Activated CD8-positive, alpha-beta memory T cell treated with anti-CD3 and anti-CD28 coated beads for 1 hour (primary cell): ENCODE results near the gene ZFHX3.

Source experiments
- DNase-seq, 2 donors: peaks; one replicate each; pipeline ENCODE4 v3.0.0-alpha.2; 2020; ENCODE audit warnings: low read depth in 1 of 2; ENCODE audit errors: extremely low read depth in 1 of 2

ZFHX3 gene

DNA sequence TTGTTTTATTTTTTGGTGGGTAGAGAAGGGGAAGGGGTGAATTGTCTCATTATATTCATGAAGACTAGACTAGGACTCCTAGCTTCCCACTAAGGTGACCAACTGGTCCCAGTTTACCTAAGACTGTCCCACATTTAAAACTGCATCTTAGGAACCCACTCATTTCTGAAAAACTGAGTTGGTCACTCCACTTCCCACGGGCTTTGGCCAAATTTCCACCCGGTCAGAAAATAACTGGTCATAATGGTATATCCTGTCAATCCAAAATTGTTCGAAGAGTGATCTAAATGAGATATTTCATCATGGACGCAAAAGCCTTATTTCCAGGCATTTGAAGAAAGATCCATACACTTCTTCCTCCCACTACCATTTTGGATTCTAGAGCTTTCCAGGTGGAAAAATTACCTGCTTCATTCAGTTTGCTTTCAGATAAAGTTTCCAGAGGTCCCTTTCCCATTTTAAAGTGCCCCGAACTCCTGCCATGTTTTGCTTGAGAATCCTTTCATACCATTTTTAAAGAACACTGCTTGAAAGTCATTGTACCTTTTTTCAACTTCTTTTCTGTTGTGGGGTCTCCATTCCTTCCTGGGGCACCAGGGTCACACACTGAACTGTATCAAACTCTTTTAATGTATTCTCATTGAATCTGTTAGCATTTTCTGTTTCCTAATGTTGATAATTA lies 21.8 kb upstream of the ZFHX3 start:
- no peak for DNase-seq

DNA sequence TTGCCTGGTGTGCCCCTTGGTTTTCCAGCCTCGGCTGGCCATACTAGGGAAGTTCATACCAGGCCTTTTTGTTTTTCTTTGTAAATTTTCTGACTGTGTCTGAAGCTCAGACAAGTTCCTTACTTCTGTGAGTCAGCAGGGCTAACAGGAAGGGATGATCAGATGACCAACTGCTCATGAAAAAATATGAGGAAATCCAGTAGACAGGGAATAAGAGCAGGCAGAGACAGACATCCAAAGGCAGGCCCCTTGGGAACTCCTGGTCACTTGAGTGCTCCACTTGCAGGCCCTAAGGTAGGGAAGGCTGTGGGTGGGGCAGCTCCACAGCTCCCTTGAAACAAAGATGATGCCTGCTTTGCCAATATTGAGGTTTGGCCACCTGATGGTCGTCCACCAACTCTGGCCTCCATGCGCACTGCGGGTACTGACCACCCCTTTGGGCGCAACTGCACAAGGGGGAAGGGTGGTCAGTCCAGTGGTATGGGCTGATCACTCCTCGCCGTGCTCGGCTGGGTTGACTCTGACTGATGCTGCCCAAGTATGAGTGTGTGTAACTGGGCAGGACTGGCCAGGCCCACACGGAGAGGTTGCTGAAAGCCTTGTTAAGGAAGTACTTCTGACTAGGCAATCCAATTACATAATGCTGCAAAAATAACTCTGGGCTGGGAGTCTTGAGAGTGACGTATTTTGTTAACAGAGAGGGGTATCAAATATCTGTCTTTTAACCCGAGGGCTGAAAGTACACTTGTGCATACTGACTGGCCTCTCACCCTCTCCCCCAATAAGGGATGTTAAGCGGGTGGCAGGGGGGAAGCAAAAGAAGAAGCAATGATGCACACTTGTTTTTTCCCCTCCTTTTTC lies 20.8 kb upstream of the ZFHX3 start:
- no peak for DNase-seq

DNA sequence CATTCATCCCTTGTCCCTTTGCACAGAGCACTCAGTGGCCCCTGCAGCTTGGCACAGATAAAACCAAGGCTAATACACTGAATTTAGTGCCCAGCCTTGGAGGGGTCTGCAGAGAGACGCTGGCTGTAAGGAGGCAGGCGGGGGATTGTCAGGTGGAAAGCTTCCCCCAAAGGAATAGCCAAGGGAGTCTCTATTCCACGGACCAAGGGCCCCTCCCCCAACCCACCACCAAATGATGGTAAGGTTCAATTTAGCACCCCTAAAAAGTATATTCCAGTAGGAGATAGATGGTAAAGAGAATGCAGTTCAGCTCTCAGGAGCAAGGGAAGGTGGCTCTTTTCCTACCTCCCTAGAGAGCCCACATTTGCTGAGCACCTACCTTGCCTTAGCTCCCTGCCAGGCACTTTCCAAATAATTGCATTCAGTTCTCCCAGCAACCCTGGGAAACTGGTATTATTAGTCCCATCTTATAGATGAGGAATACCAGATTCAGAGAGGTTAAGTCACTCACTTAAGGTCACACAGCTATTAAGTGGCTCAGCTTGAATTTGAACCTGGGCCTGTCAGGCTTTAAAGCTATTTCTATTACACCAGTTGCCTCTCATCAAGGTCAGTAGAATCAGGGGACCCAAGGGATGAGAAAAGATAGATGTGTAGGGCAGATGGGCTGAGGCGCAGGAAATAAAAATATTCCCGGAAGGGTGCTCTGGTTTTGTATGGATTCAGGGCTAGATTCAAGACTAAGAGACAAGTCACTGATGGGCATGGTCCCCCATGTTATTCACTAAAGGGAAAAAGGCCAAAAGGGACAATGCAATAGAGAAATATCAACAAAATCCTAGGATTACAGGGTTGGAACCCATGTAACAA lies 20.0 kb upstream of the ZFHX3 start:
- no peak for DNase-seq

DNA sequence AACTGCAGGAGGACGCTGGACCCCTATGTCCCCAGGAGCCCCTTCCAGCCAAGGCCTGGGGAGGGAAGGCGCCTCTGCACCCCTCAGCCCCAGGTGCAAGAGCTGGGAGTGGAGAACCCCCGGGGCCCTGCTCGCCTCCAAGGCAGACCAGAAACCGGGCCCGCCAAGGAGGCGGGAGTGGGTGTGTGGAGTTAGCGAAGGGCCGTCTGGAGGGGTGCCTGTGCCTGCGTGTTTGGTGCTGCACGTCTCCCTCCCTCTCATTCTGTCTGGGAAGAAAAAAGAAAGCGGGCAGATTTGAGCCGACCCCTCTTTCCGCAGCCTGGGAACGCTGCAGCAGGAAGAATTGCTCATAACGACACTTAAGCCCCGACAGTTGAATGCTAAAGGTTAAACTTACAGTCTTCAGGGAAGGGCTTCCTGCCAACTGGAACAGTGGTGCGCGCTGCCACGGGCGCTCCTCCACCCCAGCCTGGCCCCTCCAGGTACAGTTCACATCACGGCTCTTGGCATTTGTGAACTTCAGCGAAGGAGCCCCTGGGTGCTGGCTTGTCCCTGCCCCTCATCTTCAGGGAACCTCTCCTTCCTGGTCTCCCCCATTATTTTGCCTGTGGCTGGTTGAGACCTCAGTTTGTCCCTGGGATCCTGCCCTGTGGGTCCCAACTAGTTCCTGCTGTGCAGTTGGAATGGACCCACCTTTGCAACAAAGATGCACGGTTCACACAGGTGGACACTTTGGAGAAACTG lies 19.2 kb upstream of the ZFHX3 start:
- no peak for DNase-seq

DNA sequence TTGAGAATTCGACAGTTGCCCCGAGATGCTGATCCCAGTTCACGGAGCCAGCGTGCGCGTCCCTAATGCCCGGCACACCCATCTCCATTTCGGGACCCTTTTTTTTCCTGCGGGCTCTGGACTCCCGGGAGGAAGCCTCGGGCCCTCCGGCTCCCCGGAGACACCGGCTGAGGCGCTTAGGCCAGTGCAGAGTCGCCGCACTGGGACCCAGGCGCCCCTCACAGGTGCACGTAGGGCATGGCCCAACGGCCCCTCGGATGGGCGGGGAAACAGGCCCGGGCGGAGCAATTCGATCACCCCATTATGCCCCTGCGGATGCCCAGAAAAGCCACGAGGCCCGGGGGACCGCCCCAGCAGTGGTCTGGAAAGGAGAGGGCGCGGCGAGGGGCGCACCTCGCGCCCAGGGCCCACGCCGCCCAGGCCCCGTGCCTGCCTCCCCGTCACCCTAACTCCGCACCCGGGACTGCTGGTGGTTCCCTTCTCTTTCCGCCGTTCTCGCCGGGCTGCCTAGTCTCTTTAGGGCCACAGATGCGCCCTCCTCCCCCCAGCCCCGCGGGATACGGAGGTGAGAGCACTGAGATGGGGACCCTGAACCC lies 18.5 kb upstream of the ZFHX3 start:
- DNase-seq = no peak

DNA sequence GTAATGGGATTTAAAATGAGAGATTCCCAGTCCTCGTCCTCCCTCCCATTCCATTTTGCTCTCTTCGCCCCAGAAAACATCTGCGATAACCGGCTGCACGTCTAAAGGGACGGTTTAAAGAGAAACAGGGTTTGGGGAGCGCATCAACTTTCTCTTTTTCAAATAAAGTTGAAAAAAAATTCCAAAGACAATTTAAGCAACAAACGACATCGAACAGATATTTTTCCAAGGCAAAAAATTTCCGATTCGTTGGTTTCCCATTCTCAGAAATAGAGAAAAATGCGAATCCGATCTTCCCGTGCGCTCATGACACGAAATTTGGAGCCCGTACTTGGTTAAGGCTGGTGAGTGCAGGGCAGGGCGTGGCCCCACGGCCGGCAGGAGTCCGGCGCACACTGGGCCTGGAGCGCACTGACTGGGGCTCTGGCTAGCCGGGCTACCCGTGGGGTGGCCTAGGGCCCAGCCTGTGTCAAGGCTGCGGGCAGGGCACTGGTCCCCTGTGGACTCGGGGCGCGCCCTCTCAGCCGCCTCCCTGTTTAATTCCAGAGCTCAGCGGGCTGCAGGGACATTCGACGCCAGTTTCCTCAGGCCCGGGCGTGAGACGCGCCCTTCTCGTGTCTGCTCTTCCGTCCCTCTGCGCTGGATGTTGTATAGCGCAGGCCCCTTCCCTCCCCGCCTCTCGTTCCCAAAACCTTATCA lies 17.9 kb upstream of the ZFHX3 start:
- no peak for DNase-seq

DNA sequence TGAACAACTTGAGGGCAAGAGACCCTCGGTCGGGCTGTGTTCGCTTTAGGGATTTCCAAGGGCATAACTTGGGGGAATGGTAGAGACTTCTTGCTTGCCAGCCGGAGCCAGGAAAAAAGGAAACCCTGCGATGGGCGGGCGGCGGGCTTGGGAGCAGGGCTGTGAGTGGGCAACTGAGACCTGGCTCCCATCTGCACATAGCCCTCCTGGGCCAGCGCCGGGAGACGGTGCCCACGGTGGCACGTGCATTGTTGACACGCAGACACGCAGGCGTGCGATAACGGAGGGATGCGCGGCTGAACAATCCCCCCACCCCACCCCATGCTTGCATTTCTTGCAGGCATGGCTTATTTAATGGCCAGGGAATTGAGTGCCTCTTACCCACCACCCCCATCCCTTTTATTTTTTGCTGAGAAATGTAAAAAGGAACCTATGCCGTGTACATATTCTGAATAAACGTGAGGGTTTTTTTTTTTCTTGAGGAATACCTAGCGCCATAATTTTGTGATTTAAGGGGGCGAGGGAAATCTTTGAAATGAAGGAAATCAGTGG lies 17.1 kb upstream of the ZFHX3 start:
- DNase-seq = no peak

DNA sequence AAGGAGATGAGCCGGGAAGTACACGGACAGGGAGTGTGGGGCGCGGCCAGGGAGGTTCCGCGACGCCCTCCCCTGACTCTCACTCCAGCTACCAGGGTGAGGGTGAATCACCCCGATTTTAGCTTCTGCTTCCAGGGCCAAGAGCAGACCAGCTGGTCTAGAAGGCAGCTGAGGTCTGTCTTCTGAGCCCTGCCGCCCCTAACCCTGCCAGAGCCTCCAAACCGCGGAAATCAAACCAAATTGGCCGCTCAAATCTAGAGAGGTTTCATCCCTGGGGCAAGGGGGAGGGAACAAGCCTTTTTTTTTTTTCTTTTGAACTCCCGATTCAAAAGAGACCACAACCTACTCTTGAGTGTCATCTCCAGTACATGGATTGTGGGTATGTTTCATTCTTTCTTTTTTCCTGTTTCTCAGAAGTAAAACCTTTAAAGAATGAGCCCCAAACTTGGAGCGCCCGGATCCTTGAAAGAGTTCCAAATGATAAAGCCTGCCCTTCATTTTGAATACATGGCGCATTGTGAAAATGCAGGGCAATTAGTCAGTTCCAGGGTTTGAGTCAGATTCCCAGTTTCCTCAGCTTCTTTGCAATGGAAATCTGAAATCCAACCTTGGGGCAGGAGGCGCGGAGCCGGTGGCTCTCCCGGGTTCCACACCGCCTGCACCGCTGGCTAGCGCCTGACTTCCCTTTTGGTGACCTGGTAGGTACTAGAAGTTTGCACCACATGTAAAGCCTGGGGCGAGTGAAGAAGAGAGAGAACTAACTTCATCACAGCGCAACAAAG lies 16.5 kb upstream of the ZFHX3 start:
- DNase-seq = no peak

DNA sequence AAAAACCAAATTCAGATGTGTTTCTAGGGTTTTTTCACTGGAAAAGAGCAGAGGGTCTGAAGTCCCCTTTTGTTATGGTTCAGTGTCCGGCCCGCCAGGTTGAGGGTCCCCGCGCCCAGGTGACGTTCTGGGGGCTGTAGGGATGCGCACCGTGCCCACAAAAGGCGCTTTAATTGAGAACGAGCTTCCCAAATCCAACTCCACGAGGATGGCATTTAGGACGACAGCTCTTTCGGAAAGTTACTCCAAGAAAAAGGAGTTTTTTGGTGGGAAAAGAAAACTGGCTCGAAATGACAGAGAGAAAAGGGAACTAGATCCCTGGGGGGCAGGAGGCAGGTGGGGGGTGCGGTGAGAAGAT lies 15.9 kb upstream of the ZFHX3 start:
- DNase-seq = no peak

DNA sequence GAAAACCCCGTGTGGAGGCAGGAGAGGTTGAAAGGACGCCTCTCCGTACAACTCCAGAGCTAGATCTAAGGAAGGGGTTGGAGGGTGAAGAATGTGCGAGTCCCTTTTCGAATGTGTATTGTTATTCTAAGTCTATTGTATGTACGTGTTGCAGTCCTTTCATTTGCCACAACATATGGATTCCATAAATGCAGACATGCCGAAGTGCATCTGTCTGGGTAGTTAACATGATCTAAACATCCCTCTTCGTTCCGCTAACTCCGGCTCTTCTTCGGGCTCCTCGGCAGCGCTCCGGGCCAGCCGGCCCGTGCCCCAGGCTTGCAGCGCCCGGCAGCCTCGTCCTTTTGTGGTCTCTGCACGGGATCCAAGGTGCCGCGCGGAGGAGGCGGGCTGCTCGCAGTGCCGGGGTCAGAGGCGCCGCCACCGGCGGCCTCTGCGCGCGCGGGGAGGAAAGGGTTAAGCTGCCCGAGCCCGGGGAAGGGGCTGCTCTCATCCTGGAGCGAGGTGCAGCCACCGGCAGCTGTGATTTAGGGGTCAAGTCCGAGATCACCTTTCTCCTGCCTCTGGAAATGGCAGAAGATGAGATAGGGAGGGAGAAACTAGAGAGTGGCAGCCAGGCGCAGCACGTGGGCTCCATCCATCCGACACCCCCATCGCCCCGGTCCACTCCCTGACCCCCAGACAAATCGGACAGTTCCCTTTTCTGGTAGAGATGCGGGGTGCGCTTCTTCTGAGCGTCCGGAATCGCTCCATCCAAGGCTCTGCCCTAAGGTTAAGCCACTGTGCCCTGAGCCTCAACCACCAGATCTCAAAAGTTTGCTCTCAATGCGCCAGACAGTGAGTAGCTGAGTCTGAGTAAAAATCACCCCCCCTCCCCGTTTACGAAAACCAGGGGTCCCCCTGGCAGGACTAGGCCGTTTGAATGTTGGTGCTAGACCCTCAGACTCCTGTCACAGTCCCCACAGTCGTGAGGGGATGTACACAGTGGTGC lies 15.1 kb upstream of the ZFHX3 start:
- DNase-seq = no peak

DNA sequence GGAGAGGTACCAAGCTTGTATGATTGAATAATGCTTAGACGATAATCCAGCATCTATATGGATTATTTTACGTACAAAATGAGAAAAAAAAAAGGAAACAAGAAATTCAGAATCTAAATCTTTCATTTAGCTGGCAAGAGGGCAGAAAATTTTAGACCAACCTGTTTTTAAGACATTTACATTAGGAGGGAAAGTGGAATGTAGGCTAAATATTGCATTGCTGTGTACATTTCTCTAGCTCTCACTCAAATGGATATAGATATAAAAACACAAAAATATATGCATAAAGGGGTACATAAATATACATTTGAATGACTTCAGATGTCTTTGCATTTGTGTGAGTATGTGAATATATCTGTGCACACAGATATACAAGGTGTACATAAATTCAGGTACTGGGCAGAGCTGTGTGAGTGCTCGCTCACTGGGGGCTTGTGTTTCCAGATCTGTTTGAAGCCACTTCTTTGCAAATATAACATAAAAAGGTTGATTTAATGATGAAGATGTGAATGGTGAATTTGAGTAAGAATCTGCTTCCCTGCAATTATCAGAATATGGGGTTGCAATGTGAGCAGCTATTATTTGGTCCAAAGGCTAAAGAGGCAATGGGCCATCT lies 14.2 kb upstream of the ZFHX3 start:
- no peak for DNase-seq

DNA sequence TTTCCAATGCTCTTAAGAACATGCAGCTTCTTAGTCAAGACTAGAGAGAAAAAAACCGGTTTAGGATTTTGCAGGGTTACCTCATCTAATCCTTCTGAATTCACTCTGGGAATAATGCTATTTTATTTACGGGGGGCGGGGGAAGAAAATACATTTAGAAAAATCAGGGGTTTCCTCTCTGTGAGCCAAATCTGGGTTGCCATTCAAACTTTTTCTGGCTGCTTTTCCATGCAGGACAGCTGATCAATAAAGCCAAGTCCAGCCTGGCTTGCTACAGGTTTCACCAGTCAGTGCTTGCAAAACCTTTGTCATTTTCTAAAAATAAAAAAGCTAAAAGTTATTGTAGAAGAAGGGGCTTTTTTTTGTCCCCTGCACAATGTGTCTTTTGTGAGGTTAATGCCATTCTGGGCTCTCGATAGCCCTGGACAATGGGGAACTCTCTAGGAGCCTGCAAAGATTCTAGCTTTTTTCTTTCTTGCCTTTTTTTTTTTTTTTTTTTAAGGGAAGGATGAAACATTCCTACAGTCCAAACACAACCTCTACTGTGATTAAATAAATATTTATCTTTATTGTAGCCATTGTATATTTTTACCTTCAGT lies 13.1 kb upstream of the ZFHX3 start:
- no peak for DNase-seq

DNA sequence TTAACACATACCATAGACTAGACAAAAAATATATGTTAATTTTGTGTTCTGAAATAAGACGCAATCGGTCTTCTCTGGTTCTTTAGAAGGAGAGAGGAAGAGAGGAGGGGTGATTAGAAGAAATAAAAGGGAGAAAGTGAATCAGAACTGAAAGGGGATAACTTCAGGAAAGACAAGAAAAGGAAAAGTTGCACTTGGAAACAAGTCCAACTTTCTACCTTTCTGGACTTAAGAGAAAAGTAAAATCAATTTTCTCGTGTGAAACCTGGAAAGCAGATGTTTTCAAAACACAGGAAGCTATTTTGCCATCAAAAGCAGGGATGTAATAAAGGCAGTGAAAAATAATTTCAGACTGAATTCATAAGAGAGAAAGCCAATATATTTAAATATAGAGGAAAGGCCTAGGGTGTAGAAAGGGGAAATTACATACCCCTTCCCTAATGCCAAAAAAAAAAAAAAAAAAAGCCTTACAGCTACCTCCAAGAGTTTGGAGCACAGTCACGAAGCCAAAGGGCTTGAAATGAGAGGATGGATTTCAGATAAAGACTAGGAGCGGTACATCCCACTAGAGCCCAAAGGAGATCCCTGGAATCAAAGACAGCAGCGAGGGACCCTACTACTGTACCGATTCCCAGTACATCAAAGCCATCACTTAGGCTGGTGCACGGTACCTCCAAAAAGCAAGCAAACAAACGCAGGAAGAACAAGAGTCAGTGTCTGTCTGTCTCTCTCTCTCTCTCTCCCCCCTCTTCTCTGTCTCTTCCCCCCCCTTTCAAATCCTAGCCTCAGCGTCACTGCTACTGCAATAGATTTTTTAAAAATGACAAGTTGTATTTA lies 12.1 kb upstream of the ZFHX3 start:
- no peak for DNase-seq

DNA sequence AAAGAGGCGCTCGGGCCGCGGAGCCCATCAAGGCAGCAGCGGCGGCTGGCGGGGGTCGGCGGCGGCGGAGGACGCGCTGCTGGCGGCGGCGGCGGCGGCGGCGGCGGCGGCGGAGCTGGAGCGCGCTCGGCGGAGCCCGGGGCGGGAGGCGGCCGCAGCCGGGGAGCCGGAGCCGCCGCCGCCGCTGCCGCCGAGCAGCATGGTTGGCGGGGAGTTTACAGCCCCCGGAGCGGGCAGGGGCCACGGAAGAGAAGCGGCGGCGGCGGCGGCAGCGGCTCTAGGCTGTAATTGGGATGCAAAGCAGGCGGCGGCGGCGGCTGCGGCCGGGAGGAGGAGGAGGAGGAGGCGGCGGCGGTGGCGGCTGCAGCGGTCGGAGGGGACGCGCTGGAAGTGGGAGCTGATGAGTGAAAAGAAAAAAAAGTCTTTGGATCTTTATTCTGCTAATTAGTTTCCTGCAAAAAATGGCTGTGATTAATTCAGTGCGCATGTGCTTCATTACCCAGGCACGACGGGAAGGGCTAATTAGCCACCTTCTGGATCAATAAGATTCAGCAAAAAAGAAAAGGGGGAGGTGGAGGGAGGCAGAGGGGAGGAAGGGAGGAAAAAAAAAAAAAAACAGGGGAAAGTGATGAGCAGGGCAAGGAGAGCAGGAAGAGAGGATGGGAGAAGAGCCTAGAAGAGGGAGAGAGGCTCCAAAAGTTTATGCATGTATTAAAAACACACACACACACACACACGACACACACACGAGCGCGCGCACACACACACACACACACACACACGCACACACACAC lies 10.9 kb upstream of the ZFHX3 start:
- DNase-seq = no peak

DNA sequence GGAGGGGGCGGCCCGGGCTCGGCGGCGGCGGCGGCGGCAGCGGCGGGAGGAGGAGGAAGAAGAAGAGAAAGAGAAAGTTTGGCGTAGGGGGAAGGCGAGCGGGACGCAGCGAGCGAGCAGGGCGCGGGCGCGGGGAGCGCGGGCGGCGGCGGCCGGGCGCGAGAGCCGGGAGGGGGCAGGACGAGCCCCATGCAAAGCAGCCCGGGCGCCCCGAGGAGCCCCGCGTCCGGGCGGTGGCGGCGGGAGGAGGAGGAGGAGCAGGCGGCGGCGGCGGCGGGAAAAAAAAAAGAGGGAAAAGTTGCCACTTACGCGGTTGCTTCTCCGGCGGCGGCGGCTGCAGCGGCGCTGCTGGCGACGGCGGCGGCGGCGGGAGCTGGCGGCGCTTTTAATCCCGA lies 10.3 kb upstream of the ZFHX3 start:
- DNase-seq = no peak
